CD14-positive monocyte (primary cell): ENCODE measurements around the gene RERE. TPM values are rescaled to one million over a fixed set of nuclear protein-coding genes. Genes with fewer than 3 reads are reported as not detected.

Experiments
- DNase-seq, 3 donors: peaks; one replicate each; pipeline ENCODE4 v3.0.0-alpha.2; 2011 to 2022
- H2AFZ ChIP-seq: 2 replicates; pipeline ENCODE4 v1.6.0; 2012; ENCODE audit warnings: mild to moderate bottlenecking, low read depth, low read length, inconsistent platforms; ENCODE audit not compliant: insufficient read depth, poor library complexity, severe bottlenecking
- H3K27ac ChIP-seq, 2 donors: 1 replicate in 1 of 2; 2 replicates in 1 of 2; pipeline ENCODE4 v1.5.1; 2012 to 2013; ENCODE audit warnings: low read length in 2 of 2, control low read depth in 1 of 2, inconsistent platforms in 1 of 2, low read depth in 1 of 2, mild to moderate bottlenecking in 1 of 2
- H3K27me3 ChIP-seq, 2 donors: one replicate each; pipeline versions ENCODE4 v1.6.0 to v1.6.1; 2011 to 2013; ENCODE audit warnings: low read length in 2 of 2; ENCODE audit not compliant: control insufficient read depth in 2 of 2, insufficient read depth in 2 of 2
- H3K36me3 ChIP-seq, 2 donors: replicated peaks in 1 of 2; 1 replicate in 1 of 2; 2 replicates in 1 of 2; pipeline versions ENCODE4 v1.5.1 to v1.6.1; 2012 to 2013; ENCODE audit warnings: low read length in 2 of 2, control low read depth in 1 of 2, inconsistent platforms in 1 of 2, mild to moderate bottlenecking in 1 of 2; ENCODE audit not compliant: insufficient read depth in 2 of 2, control insufficient read depth in 1 of 2
- H3K4me1 ChIP-seq, 2 donors: 1 replicate in 1 of 2; 2 replicates in 1 of 2; pipeline versions ENCODE4 v1.5.1 to v1.6.1; 2012 to 2013; ENCODE audit warnings: low read length in 2 of 2, control low read depth in 1 of 2, inconsistent platforms in 1 of 2, mild to moderate bottlenecking in 1 of 2, moderate library complexity in 1 of 2; ENCODE audit not compliant: insufficient read depth in 2 of 2, control insufficient read depth in 1 of 2
- H3K4me2 ChIP-seq: replicated peaks from 2 replicates; pipeline ENCODE3; 2012; ENCODE audit warnings: low read length, moderate library complexity, mild to moderate bottlenecking; ENCODE audit not compliant: poor library complexity, severe bottlenecking; ENCODE audit errors: extremely low read depth
- H3K4me3 ChIP-seq, 3 experiments: fragments of 200-600 bp in 1 of 3; sonication (generic) in 1 of 3; replicated peaks in 1 of 3; 1 replicate in 2 of 3; 2 replicates in 1 of 3; pipeline ENCODE4 v1.5.1; 2011 to 2013; ENCODE audit warnings: low read length in 3 of 3, mild to moderate bottlenecking in 3 of 3, control low read depth in 2 of 3, low read depth in 2 of 3, inconsistent platforms in 1 of 3, moderate library complexity in 1 of 3
- H3K79me2 ChIP-seq: 2 replicates; pipeline ENCODE4 v1.6.0; 2012; ENCODE audit warnings: mild to moderate bottlenecking, control low read depth, inconsistent platforms, low read length, moderate library complexity; ENCODE audit not compliant: insufficient read depth
- H3K9ac ChIP-seq: 2 replicates; pipeline ENCODE4 v1.6.0; 2017; ENCODE audit warnings: low read length, mild to moderate bottlenecking; ENCODE audit not compliant: insufficient read depth, poor library complexity, severe bottlenecking
- H3K9me3 ChIP-seq, 2 donors: replicated peaks in 1 of 2; 1 replicate in 1 of 2; 2 replicates in 1 of 2; pipeline versions ENCODE4 v1.5.1 to v1.6.1; 2012 to 2013; ENCODE audit warnings: low read length in 2 of 2, control low read depth in 1 of 2; ENCODE audit not compliant: control insufficient read depth in 1 of 2, insufficient read depth in 1 of 2
- H4K20me1 ChIP-seq: 2 replicates; pipeline ENCODE4 v1.6.0; 2012; ENCODE audit warnings: mild to moderate bottlenecking, low read length, control low read depth, moderate library complexity; ENCODE audit not compliant: insufficient read depth
- H3K27ac Mint-ChIP-seq, 7 donors: one replicate each; pipeline ENCODE4 v1.8.0; 2020; ENCODE audit warnings: mild to moderate bottlenecking in 7 of 7, mixed read lengths in 7 of 7, moderate library complexity in 6 of 7, inconsistent platforms in 2 of 7
- H3K27me3 Mint-ChIP-seq, 3 donors: one replicate each; pipeline ENCODE4 v1.8.0; 2021 to 2022; ENCODE audit warnings: low read depth in 3 of 3, mild to moderate bottlenecking in 3 of 3, mixed read lengths in 3 of 3, moderate library complexity in 3 of 3, inconsistent platforms in 1 of 3
- H3K36me3 Mint-ChIP-seq, 2 donors: one replicate each; pipeline ENCODE4 v1.8.0; 2020; ENCODE audit warnings: mixed read lengths in 2 of 2, inconsistent platforms in 1 of 2, mild to moderate bottlenecking in 1 of 2
- H3K4me1 Mint-ChIP-seq: one replicate; pipeline ENCODE4 v1.8.0; 2020; ENCODE audit warnings: mild to moderate bottlenecking, mixed read lengths
- H3K4me3 Mint-ChIP-seq, 2 donors: one replicate each; pipeline ENCODE4 v1.8.0; 2020; ENCODE audit warnings: mild to moderate bottlenecking in 2 of 2, mixed read lengths in 2 of 2, moderate library complexity in 1 of 2
- H3K9me3 Mint-ChIP-seq, 7 donors: one replicate each; pipeline ENCODE4 v1.8.0; 2020 to 2022; ENCODE audit warnings: mixed read lengths in 7 of 7, mild to moderate bottlenecking in 6 of 7, moderate library complexity in 6 of 7, inconsistent platforms in 2 of 7
- WGBS: methylation state at CpG from one replicate; pipeline ENCODE4 v1.1.5; 2013; ENCODE audit warnings: missing lambda C conversion rate; ENCODE audit not compliant: insufficient coverage; 5-methylcytosine and 5-hydroxymethylcytosine counted together
- intact Hi-C, 2 donors: fragments of 100-400 bp; cut with micrococcal nuclease; formaldehyde crosslinking; loops; one replicate each; pipeline versions ENCODE4 v1.15.0 to v1.15.1; 2023
- polyA plus RNA-seq, 3 donors: library from polyadenylated mRNA; depleted of rRNA in 1 of 3; unstranded in 2 of 3; stranded (reverse) in 1 of 3; fragments of 300-500 nt in 2 of 3; fragments of >200 nt in 1 of 3; fragmentation: Illumina TruSeq in 2 of 3; gene quantifications; 1 replicate in 2 of 3; 2 replicates in 1 of 3; pipeline ENCODE4 v1.2.3, GENCODE V29; 2012 to 2021
- TF ChIP-seq, protein P1 (sequence below): fragments of 200-600 bp; IDR thresholded peaks from one replicate; pipeline ENCODE4 v1.8.0; 2022; ENCODE audit warnings: antibody characterized with exemption, mild to moderate bottlenecking

RERE gene
- polyA plus RNA-seq, 3 donors, result 1.2 to 19.4 (median 3.8) TPM

DNA sequence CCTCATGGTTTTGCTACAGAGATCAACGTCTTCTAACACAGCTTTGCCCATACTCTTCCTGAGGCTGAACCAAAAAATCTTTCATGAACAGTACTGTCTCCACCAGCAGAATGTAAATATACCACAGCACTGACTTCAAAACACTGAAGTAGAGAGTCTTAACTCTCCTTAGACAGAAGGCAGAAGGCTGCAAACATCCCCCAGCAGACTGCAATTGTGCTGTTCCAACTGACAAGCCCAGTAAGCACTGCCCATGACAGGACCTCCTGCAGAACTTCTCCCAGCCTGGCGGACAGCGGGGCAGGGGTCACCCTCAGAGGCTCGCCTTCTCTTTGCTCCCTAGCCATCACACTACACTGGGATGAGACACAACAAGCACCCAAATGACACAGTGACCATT, 218.7 kb downstream of the RERE start:
- H3K4me2 ChIP-seq, result no peak overlapping the region
- Mint-ChIP-seq H3K9me3 (peaks cover 0 to 6% (median 0%) of the 10 kb centered on the region in 7 donors), H3K4me1 (peaks cover 20% of the 10 kb centered on the region), H3K27me3 (peaks cover 0 to 2% (median 0%) of the 10 kb centered on the region in 3 donors), H3K27ac (peak overlapping the region in 1 of 7 donors; percentile 60), H3K4me3 (no peak overlapping the region), H3K36me3 (peaks cover 0 to 3% of the 10 kb centered on the region in 2 donors)
- no peak overlapping the region for H2AFZ ChIP-seq
- no peak overlapping the region for H3K27ac ChIP-seq
- no peaks in the 10 kb centered on the region for H3K27me3 ChIP-seq
- TF ChIP-seq, protein P1, sequence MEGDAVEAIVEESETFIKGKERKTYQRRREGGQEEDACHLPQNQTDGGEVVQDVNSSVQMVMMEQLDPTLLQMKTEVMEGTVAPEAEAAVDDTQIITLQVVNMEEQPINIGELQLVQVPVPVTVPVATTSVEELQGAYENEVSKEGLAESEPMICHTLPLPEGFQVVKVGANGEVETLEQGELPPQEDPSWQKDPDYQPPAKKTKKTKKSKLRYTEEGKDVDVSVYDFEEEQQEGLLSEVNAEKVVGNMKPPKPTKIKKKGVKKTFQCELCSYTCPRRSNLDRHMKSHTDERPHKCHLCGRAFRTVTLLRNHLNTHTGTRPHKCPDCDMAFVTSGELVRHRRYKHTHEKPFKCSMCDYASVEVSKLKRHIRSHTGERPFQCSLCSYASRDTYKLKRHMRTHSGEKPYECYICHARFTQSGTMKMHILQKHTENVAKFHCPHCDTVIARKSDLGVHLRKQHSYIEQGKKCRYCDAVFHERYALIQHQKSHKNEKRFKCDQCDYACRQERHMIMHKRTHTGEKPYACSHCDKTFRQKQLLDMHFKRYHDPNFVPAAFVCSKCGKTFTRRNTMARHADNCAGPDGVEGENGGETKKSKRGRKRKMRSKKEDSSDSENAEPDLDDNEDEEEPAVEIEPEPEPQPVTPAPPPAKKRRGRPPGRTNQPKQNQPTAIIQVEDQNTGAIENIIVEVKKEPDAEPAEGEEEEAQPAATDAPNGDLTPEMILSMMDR, result no peak
- H4K20me1 ChIP-seq, result no peaks in the 10 kb centered on the region
- H3K9me3 ChIP-seq, result peaks cover 0 to under 1% of the 10 kb centered on the region in 2 donors
- no peak overlapping the region for H3K4me3 ChIP-seq
- H3K79me2 ChIP-seq, result no peaks in the 10 kb centered on the region
- no peaks in the 10 kb centered on the region for H3K36me3 ChIP-seq
- no peak overlapping the region for H3K9ac ChIP-seq
- intact Hi-C loops, result no loop called here
- no peak for DNase-seq
- WGBS, result 96% methylated on average over 4 of the region's 4 CpGs
- peaks cover 12 to 20% of the 10 kb centered on the region in 2 donors for H3K4me1 ChIP-seq

GRCh38 chr1:8598060-8598724, 219.2 kb downstream of the RERE start:
- H3K9me3 ChIP-seq, result peaks cover 0 to 5% of the 10 kb centered on the region in 2 donors
- DNase-seq, result no peak
- Mint-ChIP-seq H3K9me3 (peaks cover 0 to 12% (median 5%) of the 10 kb centered on the region in 7 donors), H3K27me3 (peaks cover 0 to 2% (median 0%) of the 10 kb centered on the region in 3 donors), H3K36me3 (peaks cover 0 to 3% of the 10 kb centered on the region in 2 donors), H3K4me3 (no peak overlapping the region), H3K27ac (no peak overlapping the region), H3K4me1 (peaks cover 14% of the 10 kb centered on the region)
- WGBS, result 83% methylated on average over 8 of the region's 15 CpGs
- H3K79me2 ChIP-seq, result no peaks in the 10 kb centered on the region
- H3K27ac ChIP-seq, result no peak overlapping the region
- H3K4me2 ChIP-seq, result no peak overlapping the region
- TF ChIP-seq, protein P1, result no peak
- no peak overlapping the region for H3K4me3 ChIP-seq
- H4K20me1 ChIP-seq, result no peaks in the 10 kb centered on the region
- no peaks in the 10 kb centered on the region for H3K27me3 ChIP-seq
- intact Hi-C loops, result no loop called here
- H3K4me1 ChIP-seq, result peaks cover 6 to 14% of the 10 kb centered on the region in 2 donors
- no peak overlapping the region for H3K9ac ChIP-seq
- H2AFZ ChIP-seq, result no peak overlapping the region
- H3K36me3 ChIP-seq, result no peaks in the 10 kb centered on the region
